NCI-H146 (cell line): Measurements from ENCODE around the gene ADRB2.

Experiments
- DNase-seq: peaks from one replicate; lab custom pipeline; 2025; lab: John Stamatoyannopoulos, UW

The ADRB2 gene

GRCh38 chr5:148831590-148832565 is 5.5 kb downstream of the ADRB2 start:
- DNase-seq = no peak

GRCh38 chr5:148833122-148833521 is 6.7 kb downstream of the ADRB2 start:
- DNase-seq = no peak

GRCh38 chr5:148833925-148834324 is 7.5 kb downstream of the ADRB2 start:
- DNase-seq = no peak

- no peak for DNase-seq
These were observed 8.3 kb downstream of the ADRB2 start for GRCh38 chr5:148834689-148835088.

- no peak for DNase-seq
These were observed 10.2 kb downstream of the ADRB2 start for GRCh38 chr5:148836272-148837250.

- no peak for DNase-seq
These were observed 11.0 kb downstream of the ADRB2 start for GRCh38 chr5:148837383-148837782.

- DNase-seq = no peak
These were observed 11.9 kb downstream of the ADRB2 start for GRCh38 chr5:148838357-148838756.

GRCh38 chr5:148839960-148840359 is 13.5 kb downstream of the ADRB2 start:
- no peak for DNase-seq

- no peak for DNase-seq
These were observed 14.1 kb downstream of the ADRB2 start for GRCh38 chr5:148840531-148840930.

GRCh38 chr5:148841519-148841918 is 15.1 kb downstream of the ADRB2 start:
- no peak for DNase-seq

GRCh38 chr5:148842161-148842560 is 15.8 kb downstream of the ADRB2 start:
- no peak for DNase-seq

- no peak for DNase-seq
These were observed 17.3 kb downstream of the ADRB2 start for GRCh38 chr5:148843510-148844318.

GRCh38 chr5:148844433-148845280 is 18.2 kb downstream of the ADRB2 start:
- no peak for DNase-seq

- DNase-seq = no peak
These were observed 20.5 kb downstream of the ADRB2 start for GRCh38 chr5:148846930-148847329.

- DNase-seq = no peak
These were observed 21.0 kb downstream of the ADRB2 start for GRCh38 chr5:148847456-148847855.

GRCh38 chr5:148848393-148849031 is 22.1 kb downstream of the ADRB2 start:
- no peak for DNase-seq

GRCh38 chr5:148849461-148849860 is 23.1 kb downstream of the ADRB2 start:
- no peak for DNase-seq

- no peak for DNase-seq
These were observed 24.4 kb downstream of the ADRB2 start for GRCh38 chr5:148850836-148851235.

- DNase-seq = no peak
These were observed 27.5 kb downstream of the ADRB2 start for GRCh38 chr5:148853868-148854267.
